ENCODE data around the gene ABLIM2.

Gene ABLIM2

DNA sequence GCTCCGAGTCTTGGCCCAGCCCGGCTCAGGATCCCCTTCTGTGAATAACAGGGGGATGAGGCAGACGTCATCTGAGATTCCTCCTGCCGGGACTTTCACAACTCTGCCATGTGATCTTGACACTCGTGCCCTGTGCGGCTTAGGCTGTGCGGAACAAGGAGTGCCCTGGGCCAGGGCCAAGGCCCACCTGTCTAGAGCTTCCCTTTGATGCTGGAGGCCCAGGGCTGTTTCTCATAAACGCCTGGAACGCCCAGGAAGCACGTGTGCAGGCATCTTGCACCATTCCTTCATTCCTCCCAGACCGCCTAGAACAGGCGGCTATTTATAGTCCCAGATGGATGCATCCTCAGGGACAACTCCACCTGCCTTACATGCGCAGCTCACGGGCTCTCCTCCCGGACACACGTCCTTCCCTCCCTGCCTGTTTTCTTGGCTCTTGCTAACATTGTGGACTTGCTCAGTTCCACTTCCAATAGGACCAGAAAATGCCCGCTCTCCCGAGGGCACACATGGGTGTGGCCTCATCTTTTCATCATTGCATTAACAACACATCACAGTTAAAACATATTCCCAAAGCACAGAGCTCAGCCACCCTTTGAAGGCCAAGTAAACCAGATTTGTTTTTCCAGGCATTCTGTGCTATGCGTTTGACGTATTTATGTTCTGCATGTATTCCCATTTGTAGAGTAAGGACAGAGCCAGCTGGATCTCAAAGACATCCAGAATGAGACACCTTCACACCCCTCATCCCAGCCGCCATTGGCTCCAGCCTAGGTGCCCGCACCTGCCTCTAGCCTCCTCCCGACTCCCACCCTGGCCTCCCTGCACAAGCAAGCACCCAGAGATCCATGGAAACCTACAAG, 57.2 kb downstream of the ABLIM2 start:
- DNase-seq, result no peak

- DNase-seq, result no peak
Measured at GRCh38 chr4:8099981-8100464, 58.6 kb downstream of the ABLIM2 start.

DNA sequence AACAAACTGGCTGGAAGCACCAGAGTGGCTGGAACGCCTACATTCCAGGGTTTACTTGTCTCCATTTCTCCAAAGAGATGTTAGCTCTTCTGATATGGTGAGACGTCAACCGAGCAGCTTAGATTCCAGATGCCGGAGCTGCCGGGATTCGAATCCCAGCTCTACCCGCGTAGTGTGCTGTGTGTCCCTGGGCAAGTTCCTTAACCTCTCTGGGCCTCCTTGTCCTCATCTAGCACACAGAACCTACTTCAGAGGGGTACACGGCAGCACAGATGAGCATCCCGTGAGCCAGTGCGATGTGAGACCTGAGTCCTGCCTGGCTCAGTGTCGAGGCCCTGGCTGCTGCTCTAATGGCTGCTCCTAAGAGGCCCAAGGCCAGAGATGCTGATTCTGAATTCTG, 60.1 kb downstream of the ABLIM2 start:
- no peak for DNase-seq

GRCh38 chr4:8097721-8098345, 60.8 kb downstream of the ABLIM2 start:
- DNase-seq, result no peak

- no peak for DNase-seq
Measured at GRCh38 chr4:8097141-8097541, 61.5 kb downstream of the ABLIM2 start.

GRCh38 chr4:8096690-8097061, 61.9 kb downstream of the ABLIM2 start:
- DNase-seq, result no peak

DNA sequence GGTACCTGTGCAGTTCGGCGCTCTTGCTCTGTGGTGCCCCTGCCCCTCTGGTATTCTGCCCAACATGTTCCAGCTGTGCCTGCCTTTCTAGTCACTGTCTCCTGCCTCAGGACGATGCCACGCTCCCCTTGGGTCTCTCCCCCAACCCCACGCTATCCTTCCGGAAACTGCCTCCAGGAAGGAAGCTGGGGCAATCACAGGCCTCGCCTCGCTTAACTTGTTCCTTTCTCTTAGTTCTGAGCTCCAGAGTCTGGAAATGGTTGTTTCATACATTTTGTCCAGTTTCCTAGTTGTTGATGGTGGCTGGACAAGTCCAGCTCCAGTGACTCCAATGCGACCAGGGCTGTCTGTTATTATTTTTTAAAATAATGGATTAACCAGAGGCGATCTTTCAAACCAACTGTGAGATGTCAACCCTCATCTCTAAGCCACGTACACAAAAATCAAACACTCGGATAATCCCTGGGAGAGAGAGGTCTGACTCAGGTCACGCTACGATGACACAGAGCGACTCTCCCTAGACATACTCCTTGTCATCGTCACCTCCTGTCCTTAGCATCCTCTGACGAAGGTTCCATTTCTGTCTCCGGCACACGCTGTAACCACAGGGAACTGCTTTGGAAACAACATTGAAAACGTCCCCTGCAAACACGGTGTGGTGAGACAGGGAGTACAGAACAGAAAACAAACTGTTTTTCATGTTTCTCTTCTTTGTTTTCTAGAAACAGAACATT, 62.5 kb downstream of the ABLIM2 start:
- no peak for DNase-seq

- DNase-seq, result no peak
Measured at GRCh38 chr4:8093587-8094274, 64.9 kb downstream of the ABLIM2 start.

GRCh38 chr4:8092282-8092681, 66.3 kb downstream of the ABLIM2 start:
- no peak for DNase-seq

GRCh38 chr4:8090744-8091301, 67.8 kb downstream of the ABLIM2 start:
- no peak for DNase-seq

GRCh38 chr4:8090312-8090711, 68.3 kb downstream of the ABLIM2 start:
- no peak for DNase-seq

DNA sequence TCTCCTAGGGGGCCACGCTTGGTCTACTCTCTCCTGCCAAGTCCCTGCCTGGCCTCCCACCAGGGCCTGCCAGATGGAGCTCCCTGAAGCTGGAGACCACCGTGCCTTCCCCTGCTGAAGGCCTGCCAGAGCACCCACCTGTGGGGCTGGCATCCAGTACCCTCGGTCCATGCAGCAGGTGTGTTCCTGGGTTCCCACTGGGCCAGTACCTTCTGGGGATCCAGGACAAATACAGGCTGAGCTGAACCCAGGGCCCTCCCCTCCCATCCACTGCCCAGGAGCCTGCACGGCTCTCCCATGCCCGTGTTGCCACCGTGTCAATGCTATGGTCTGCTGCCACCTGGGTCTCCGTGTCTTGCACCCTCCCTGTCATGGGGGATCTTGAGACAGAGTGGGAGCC, 68.8 kb downstream of the ABLIM2 start:
- no peak for DNase-seq

DNA sequence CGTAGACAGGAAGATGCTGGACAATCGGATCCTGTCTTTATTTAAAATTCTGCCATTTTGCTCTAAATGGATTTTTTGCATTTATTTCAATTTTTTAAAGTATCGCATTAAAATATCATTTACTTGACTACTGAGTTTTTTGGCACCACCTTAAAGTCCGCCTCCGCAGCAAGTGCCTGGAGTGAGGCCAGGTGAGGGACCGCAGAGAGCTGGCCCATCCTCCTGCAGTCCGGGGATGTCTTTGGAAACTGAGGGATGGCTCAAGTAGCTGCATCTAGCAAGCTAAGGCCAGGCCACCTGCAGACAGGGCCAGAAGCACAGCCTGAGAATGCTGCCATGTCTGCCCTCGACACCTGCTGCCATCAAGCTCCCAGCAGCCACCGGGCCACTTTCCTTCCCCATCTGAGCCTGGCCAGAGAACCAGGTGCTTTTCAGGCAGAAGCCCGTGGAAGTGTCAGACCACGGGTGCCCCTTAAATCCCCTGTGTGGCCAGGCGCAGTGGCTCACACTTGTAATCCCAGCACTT, 69.6 kb downstream of the ABLIM2 start:
- no peak for DNase-seq

DNA sequence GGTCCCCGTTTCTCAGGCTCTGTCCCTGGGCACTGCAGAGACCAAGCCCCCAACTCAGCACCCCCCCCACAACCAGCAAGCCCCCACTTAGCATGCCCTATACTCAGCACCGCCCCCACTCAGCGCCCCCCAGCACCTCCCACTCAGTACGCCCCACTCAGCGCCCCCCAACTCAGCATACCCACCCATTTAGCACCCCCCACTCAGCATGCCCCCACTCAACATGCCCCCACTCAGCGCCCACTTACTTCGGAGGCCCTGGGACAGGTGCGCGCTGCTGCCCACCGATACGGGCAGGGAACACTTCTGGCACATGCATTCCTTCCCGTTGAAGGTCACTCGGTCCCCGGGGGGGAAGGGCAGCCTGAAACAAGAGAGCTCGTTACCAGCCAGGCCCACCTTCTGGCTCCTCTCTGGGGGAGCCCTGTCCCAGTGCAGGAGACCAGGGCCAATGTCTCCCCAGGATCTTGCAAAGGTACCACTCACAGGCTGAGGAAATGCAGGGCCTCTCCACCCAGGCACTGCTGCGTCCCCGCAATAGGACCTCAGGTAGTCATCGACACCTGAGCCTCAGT, 70.6 kb downstream of the ABLIM2 start:
- no peak for DNase-seq

DNA sequence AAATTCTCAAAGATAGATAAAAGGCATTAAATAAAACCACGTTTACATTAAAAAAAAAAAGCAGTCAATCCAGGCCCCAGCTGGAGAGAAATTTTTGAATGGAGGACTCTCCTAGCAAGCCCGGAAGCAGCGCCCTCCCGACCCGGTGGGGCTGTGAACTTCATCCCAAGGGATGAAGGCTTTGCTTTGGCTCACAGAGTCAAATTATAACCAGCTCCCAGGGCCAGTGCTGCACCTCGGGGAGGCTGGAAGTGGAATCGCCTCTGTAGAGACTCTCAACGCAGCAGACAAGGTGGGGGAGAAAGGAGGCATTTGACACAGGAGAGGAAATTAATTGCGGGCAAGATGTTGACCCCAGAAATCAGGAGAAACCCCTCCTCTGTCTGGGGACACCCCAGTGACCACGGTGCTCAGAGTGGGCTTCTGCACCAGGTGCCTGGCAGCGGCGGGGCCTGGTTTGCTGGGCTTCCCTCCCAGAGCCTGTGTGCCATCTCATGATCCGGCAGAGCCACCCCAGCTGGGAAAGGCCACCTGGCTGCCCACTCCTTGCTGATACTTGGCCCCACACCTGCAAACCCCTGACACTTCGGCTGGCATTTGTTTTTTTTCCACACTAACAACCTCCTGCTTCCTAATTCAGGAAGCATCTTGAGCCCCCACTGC, 71.7 kb downstream of the ABLIM2 start:
- no peak for DNase-seq

GRCh38 chr4:8085491-8086117, 73.0 kb downstream of the ABLIM2 start:
- DNase-seq, result no peak

DNA sequence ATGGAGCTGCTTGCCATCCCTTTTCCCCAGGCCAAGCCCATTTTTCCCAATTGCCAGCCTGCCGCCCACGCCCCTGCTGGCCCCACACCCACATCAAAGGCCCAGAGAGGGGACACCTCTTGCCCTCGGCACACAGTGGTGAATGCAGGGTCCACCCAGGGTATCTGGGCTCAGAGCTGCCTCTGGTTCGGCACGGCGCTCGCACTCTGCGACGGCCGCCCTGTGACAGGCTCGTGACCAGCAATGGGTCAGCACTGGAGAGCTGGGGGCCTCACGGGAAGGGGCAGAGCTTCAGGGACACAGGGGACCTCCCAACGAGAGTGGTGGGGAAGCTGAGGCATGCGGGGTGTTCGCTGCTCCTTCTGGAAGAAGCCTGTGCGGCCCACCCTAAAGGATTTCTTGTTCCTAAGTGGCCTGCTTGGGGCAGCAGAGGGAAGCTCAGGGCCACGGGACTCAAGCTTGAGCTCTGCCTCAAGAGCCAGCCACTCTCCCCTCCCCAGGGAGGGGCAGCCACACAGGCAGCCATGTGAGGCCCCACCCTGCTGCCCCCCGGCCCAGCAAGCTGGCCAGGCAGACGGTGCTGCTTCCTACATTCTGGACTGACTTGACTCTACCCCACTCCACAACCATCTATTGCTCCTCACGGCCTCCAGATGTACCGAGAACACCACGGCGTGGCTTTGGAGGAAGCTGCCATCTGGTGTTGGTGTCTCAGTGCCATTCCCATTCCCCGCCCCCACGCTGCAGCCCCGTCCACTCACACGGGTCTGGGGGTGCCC, 73.7 kb downstream of the ABLIM2 start:
- no peak for DNase-seq

GRCh38 chr4:8084031-8084660, 74.5 kb downstream of the ABLIM2 start:
- DNase-seq, result no peak

- DNase-seq, result no peak
Measured at GRCh38 chr4:8083086-8083825, 75.4 kb downstream of the ABLIM2 start.
